ENCODE data around the gene RNF115. TPM values are rescaled to one million over a fixed set of nuclear protein-coding genes. Genes with fewer than 3 reads are reported as not detected.

The RNF115 gene
- polyA plus RNA-seq, 1 of the 3 experiments (the other 2 are of a cell fraction) = 4.8 TPM

DNA sequence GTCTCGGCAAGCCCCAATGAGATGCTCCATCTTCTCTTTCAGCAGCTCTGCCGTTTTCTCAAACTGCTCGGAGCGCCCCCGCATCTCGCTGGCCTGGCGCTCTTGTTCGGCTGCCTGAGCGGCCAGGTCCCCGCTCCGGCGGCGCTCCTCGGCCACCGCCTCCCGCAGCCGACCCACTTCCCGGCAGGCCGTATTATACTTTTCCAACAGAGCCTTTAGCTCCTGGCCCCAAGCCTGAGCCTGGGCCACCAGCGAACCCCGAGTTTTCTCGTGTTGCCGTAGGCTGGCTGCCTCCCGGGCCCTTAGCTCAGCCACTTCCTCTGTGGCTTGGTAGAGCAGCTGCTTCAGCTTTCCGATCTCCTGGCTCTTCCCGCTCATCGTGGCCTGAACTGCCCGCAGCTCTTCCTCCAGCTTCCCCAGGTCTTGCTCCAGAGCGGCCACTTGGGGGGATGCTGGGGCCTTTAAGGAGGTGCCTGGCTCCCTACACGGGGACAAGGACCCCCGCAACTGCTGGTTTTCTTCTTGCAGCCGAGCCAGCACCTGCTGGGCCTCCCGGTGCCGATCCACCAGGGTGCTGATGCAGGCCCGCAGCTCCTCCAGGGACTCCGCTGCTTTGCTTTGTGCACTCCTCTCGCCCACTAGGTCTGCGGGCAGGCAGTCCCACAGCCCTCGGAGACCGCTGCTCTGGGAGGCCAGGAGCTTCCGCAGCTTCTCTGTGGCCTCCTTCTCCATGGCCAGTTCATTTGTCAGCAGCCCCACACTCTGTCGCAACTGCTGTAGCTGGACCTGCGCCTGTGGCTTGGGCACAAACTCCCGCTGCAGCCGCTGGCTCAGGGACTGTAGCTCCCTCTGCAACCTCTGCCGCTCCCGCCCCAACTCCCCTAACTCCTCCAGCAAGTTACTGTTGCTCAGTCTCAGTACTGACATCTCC, 48.4 kb upstream of the RNF115 start (continued):
- TF ChIP-seq FOXJ3 (CRISPR knock-in tag; IDR thresholded peaks at IDR 0.05) = no peak
- no peak for TF ChIP-seq GATA2 (CRISPR knock-in tag; IDR thresholded peaks at IDR 0.05)
- no peak for TF ChIP-seq ELF1 (IDR thresholded peaks at IDR 0.05)
- no peak for TF ChIP-seq JUND (IDR thresholded peaks at IDR 0.05)
- TF ChIP-seq TCF12 (IDR thresholded peaks at IDR 0.05) = no peak
- no peak for TF ChIP-seq TAF1 (IDR thresholded peaks at IDR 0.05; ENCODE audit: borderline replicate concordance, low read depth, low read length)

DNA sequence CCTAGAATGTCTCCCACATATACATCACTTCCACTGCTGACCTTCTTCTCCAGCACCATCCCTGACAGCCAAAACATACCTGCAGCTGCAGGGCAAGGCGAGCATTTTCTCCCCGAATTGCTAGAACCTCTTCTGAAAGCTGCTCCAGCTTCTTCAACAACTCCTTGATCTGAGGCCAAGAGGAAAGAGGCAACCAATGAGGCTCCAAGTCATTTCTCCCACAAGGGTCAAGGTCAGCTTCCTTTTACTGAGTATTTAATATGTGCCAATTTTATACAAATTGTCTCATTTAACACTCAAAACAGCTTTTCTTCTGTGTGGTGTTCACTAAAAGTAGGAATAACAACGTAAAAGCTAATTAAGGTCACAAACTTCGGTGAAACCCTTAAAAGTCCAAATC, 44.3 kb upstream of the RNF115 start:
- POLR2A ChIA-PET = no interaction called here
- no peak for DNase-seq

More for the DNA sequence above, 44.3 kb upstream of the RNF115 start:
- Histone ChIP-seq H3K9me3 (no peaks in the 10 kb centered on the region), H3K36me3 (replicated peaks in 1 of 2; ENCODE audit: control insufficient read depth in 1 of 2, insufficient read depth in 2 of 2, low read length in 1 of 2) (no peaks in the 10 kb centered on the region), H2AFZ (ENCODE audit: low read depth) (no peak overlapping the region), H3K9ac (no peak overlapping the region), H3K9me2 (no peaks in the 10 kb centered on the region), H3K4me2 (no peak overlapping the region), H3K27ac (ENCODE audit: low read depth in 2 of 2, low read length in 1 of 2) (no peak overlapping the region), H4K20me1 (ENCODE audit: insufficient read depth) (no peaks in the 10 kb centered on the region), H3K27me3 (ENCODE audit: insufficient read depth) (no peaks in the 10 kb centered on the region; the same call in 1 of the 2 replicates), H3F3A (replicated peaks; ENCODE audit: insufficient read depth) (no peaks in the 10 kb centered on the region), H3K79me2 (ENCODE audit: insufficient read depth) (no peaks in the 10 kb centered on the region), H3K4me3 (ENCODE audit: low read depth in 2 of 2, low read length in 1 of 2) (no peak overlapping the region), H3K4me1 (ENCODE audit: control insufficient read depth in 1 of 2, insufficient read depth in 2 of 2, low read depth in 1 of 2, low read length in 1 of 2) (no peaks in the 10 kb centered on the region)
- TF ChIP-seq TAF1 (IDR thresholded peaks at IDR 0.05; ENCODE audit: borderline replicate concordance, low read depth, low read length) (no peak), RXRA (IDR thresholded peaks at IDR 0.05; ENCODE audit: borderline replicate concordance, low read depth) (no peak), FOSL2 (IDR thresholded peaks at IDR 0.05; ENCODE audit: borderline replicate concordance, low read depth) (no peak), GATA2 (CRISPR knock-in tag; IDR thresholded peaks at IDR 0.05) (no peak)
- TF ChIP-seq, protein P1, sequence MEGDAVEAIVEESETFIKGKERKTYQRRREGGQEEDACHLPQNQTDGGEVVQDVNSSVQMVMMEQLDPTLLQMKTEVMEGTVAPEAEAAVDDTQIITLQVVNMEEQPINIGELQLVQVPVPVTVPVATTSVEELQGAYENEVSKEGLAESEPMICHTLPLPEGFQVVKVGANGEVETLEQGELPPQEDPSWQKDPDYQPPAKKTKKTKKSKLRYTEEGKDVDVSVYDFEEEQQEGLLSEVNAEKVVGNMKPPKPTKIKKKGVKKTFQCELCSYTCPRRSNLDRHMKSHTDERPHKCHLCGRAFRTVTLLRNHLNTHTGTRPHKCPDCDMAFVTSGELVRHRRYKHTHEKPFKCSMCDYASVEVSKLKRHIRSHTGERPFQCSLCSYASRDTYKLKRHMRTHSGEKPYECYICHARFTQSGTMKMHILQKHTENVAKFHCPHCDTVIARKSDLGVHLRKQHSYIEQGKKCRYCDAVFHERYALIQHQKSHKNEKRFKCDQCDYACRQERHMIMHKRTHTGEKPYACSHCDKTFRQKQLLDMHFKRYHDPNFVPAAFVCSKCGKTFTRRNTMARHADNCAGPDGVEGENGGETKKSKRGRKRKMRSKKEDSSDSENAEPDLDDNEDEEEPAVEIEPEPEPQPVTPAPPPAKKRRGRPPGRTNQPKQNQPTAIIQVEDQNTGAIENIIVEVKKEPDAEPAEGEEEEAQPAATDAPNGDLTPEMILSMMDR (IDR thresholded peaks at IDR 0.05) = no peak
- TF ChIP-seq, protein P2, sequence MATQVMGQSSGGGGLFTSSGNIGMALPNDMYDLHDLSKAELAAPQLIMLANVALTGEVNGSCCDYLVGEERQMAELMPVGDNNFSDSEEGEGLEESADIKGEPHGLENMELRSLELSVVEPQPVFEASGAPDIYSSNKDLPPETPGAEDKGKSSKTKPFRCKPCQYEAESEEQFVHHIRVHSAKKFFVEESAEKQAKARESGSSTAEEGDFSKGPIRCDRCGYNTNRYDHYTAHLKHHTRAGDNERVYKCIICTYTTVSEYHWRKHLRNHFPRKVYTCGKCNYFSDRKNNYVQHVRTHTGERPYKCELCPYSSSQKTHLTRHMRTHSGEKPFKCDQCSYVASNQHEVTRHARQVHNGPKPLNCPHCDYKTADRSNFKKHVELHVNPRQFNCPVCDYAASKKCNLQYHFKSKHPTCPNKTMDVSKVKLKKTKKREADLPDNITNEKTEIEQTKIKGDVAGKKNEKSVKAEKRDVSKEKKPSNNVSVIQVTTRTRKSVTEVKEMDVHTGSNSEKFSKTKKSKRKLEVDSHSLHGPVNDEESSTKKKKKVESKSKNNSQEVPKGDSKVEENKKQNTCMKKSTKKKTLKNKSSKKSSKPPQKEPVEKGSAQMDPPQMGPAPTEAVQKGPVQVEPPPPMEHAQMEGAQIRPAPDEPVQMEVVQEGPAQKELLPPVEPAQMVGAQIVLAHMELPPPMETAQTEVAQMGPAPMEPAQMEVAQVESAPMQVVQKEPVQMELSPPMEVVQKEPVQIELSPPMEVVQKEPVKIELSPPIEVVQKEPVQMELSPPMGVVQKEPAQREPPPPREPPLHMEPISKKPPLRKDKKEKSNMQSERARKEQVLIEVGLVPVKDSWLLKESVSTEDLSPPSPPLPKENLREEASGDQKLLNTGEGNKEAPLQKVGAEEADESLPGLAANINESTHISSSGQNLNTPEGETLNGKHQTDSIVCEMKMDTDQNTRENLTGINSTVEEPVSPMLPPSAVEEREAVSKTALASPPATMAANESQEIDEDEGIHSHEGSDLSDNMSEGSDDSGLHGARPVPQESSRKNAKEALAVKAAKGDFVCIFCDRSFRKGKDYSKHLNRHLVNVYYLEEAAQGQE (IDR thresholded peaks at IDR 0.05; ENCODE audit: low read depth, low read length) = no peak
- CTCF ChIA-PET = interaction anchor here (1.0 to 2.2 kb wide), 5 partner anchors 8 to 42 kb away, joined by 3 to 12 read pairs (median 6); partner anchors contain the start of genes ITGA10 and NUDT17
- 64% methylated on average over 4 of the region's 4 CpGs for WGBS (ENCODE audit: low lambda C conversion rate)
